CD4-positive, CD25-positive, alpha-beta regulatory T cell (primary cell): ENCODE data around the gene PATJ. TPM values are rescaled to one million over a fixed set of nuclear protein-coding genes. Genes with fewer than 3 reads are reported as not detected.

Source experiments
- ATAC-seq, 2 donors: fragments of 150-1000 bp; cut with Tn5 transposase; one replicate each; pipeline ENCODE4 v1.10.0; 2021; ENCODE audit warnings: low read depth in 2 of 2, moderate number of reproducible peaks in 2 of 2, moderate library complexity in 1 of 2
- DNase-seq, 3 donors: peaks; one replicate each; pipeline versions ENCODE4 v3.0.0 to v3.0.0-alpha.2; 2012 to 2022; ENCODE audit warnings: mixed read lengths in 1 of 3
- H3K27ac ChIP-seq: one replicate; pipeline ENCODE4 v1.7.0; 2013; ENCODE audit warnings: mild to moderate bottlenecking, low read length; ENCODE audit not compliant: insufficient read depth, poor library complexity, severe bottlenecking
- H3K27me3 ChIP-seq: one replicate; pipeline ENCODE4 v1.7.0; 2013; ENCODE audit warnings: low read length; ENCODE audit not compliant: control insufficient read depth, insufficient read depth
- H3K36me3 ChIP-seq: one replicate; pipeline ENCODE4 v1.7.0; 2013; ENCODE audit warnings: mild to moderate bottlenecking, low read length, moderate library complexity; ENCODE audit not compliant: control insufficient read depth, insufficient read depth
- H3K4me1 ChIP-seq: 2 replicates; pipeline ENCODE4 v1.7.0; 2013; ENCODE audit warnings: mild to moderate bottlenecking, low read length; ENCODE audit not compliant: insufficient read depth, control insufficient read depth, poor library complexity, severe bottlenecking
- H3K4me3 ChIP-seq: one replicate; pipeline ENCODE4 v1.7.0; 2013; ENCODE audit warnings: low read depth, mild to moderate bottlenecking, low read length, moderate library complexity
- H3K9me3 ChIP-seq, 2 experiments: 1 replicate in 1 of 2; 2 replicates in 1 of 2; pipeline ENCODE4 v1.7.0; 2013; ENCODE audit warnings: low read length in 2 of 2, mild to moderate bottlenecking in 1 of 2, moderate library complexity in 1 of 2; ENCODE audit not compliant: control insufficient read depth in 2 of 2
- H3K27ac Mint-ChIP-seq, 3 donors: one replicate each; pipeline ENCODE4 v1.8.0; 2020 to 2022; ENCODE audit warnings: mild to moderate bottlenecking in 3 of 3, mixed read lengths in 3 of 3, moderate library complexity in 2 of 3
- H3K27me3 Mint-ChIP-seq: one replicate; pipeline ENCODE4 v1.8.0; 2022; ENCODE audit warnings: mild to moderate bottlenecking, mixed read lengths
- H3K36me3 Mint-ChIP-seq: one replicate; pipeline ENCODE4 v1.8.0; 2020; ENCODE audit warnings: mixed read lengths
- H3K4me1 Mint-ChIP-seq, 4 donors: one replicate each; pipeline ENCODE4 v1.8.0; 2020 to 2022; ENCODE audit warnings: mixed read lengths in 4 of 4, mild to moderate bottlenecking in 1 of 4
- H3K4me3 Mint-ChIP-seq, 4 donors: one replicate each; pipeline ENCODE4 v1.8.0; 2020 to 2022; ENCODE audit warnings: mild to moderate bottlenecking in 4 of 4, mixed read lengths in 4 of 4, moderate library complexity in 3 of 4
- H3K9me3 Mint-ChIP-seq, 7 donors: one replicate each; pipeline ENCODE4 v1.8.0; 2020 to 2022; ENCODE audit warnings: mixed read lengths in 7 of 7, mild to moderate bottlenecking in 3 of 7, moderate library complexity in 2 of 7
- polyA plus RNA-seq, 4 donors: library from polyadenylated mRNA; unstranded; fragments of 300-500 nt; fragmentation: Illumina TruSeq; gene quantifications; one replicate each; pipeline ENCODE4 v1.2.3, GENCODE V29; 2021
- total RNA-seq: library from RNA; stranded (reverse); gene quantifications from one replicate; pipeline ENCODE4 v1.2.3, GENCODE V29; 2022

PATJ gene
- total and polyA plus RNA-seq, 5 donors from 2014 or later: 8.6 to 49.2 (median 15.9) TPM

- H3K27me3 ChIP-seq: no peaks in the 10 kb centered on the region
- Mint-ChIP-seq H3K36me3 (peaks cover 34% of the 10 kb centered on the region), H3K9me3 (no peaks in the 10 kb centered on the region), H3K27ac (no peak overlapping the region), H3K4me3 (no peak overlapping the region), H3K4me1 (peaks cover 0 to 4% (median 0%) of the 10 kb centered on the region in 4 donors), H3K27me3 (no peaks in the 10 kb centered on the region)
- H3K36me3 ChIP-seq: peaks cover 2% of the 10 kb centered on the region
- no peak overlapping the region for H3K27ac ChIP-seq
- H3K4me3 ChIP-seq: no peak overlapping the region
- no peak for ATAC-seq
- no peak for DNase-seq
- H3K4me1 ChIP-seq: no peaks in the 10 kb centered on the region
- H3K9me3 ChIP-seq: no peaks in the 10 kb centered on the region
These were observed 292.5 kb downstream of the PATJ start for GRCh38 chr1:62034790-62035189.

DNA sequence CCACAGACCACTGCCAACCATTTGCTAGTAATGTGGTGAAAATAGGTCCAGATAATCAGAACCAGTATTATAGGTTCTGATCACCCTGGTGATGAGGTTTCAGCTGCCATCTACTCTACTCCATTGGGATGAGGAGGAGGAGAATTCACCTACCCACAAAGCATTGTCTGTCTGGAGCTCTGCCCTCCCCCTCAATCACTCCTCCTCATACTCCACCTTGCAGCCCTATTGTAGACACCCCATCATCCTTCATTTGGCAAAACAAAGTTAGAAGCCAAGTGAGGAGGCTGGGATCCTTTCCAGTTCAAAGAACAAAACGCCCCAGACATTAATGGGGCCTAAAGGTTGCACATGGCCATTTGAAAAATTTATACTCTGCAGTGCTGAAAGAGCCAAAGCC is 295.0 kb downstream of the PATJ start:
- Histone ChIP-seq H3K36me3 (peaks cover 2% of the 10 kb centered on the region), H3K27ac (no peak overlapping the region), H3K4me3 (no peak overlapping the region), H3K27me3 (no peaks in the 10 kb centered on the region), H3K9me3 (no peaks in the 10 kb centered on the region), H3K4me1 (no peaks in the 10 kb centered on the region)
- no peak for ATAC-seq
- Mint-ChIP-seq H3K36me3 (peaks cover 29% of the 10 kb centered on the region), H3K4me3 (no peak overlapping the region), H3K4me1 (peaks cover 0 to 3% (median 0%) of the 10 kb centered on the region in 4 donors), H3K9me3 (no peaks in the 10 kb centered on the region), H3K27me3 (no peaks in the 10 kb centered on the region), H3K27ac (no peak overlapping the region)
- DNase-seq: no peak

DNA sequence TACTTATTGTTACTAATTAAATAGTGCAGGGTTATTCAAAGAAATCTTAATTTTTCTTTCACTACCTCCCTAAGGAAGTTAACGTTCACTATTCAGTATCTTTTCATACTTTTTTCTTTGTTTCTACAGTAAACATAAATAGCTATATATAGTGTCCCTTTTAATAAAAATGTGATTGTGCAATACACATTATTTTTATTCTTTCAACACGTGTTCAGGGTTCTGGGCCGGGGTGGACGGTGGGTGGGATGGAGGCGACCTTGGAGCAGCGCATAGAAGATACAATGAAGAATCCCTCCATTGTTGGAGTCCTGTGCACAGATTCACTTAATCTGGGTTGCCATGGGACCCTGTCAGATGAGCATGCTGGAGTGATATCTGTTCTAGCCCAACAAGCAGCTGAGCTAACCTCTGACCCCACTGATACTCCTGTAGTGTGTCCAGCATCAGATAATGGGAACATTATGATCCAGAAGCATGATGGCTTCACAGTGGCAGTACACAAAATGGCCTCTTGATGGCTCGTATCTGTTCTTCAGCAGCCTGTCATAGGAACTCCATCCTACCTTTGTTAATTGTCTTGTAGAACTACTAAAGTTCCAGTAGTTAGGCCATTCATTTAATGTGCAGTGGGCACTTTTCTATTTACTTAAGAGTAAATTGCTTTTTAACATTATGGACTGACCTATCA is 296.5 kb downstream of the PATJ start:
- no peak for DNase-seq
- no peak overlapping the region for H3K4me3 Mint-ChIP-seq
- Histone ChIP-seq H3K27ac (no peak overlapping the region), H3K27me3 (no peaks in the 10 kb centered on the region), H3K9me3 (no peaks in the 10 kb centered on the region), H3K4me1 (no peaks in the 10 kb centered on the region), H3K4me3 (no peak overlapping the region), H3K36me3 (peaks cover 2% of the 10 kb centered on the region)
- no peaks in the 10 kb centered on the region for H3K27me3 Mint-ChIP-seq
- H3K36me3 Mint-ChIP-seq: peaks cover 18% of the 10 kb centered on the region
- ATAC-seq: no peak
- no peaks in the 10 kb centered on the region for H3K9me3 Mint-ChIP-seq
- peaks cover 0 to 3% (median 0%) of the 10 kb centered on the region in 4 donors for H3K4me1 Mint-ChIP-seq
- H3K27ac Mint-ChIP-seq: no peak overlapping the region

DNA sequence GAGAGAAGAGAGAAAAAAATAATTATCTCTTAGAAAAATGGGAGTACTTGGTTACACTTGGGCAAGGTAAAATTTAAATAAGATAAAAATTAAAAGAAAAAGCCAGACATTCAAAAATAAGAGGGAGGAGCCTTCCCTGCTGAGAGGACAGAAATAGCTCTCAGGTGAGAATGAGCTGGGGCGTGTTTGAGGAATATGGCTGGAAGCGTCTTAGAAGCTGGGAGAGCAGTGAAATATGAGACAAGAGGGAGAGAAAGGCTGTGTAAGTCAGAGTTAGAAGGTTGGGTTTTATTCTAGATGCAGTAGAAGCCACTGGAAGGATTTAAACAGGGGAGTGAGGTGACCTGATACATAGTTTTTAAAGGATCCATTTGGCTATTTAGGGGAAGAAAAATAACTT is 298.2 kb downstream of the PATJ start:
- Mint-ChIP-seq H3K27me3 (no peaks in the 10 kb centered on the region), H3K9me3 (no peaks in the 10 kb centered on the region), H3K4me3 (no peak overlapping the region), H3K4me1 (peaks cover 0 to 4% (median 1%) of the 10 kb centered on the region in 4 donors), H3K36me3 (peaks cover 25% of the 10 kb centered on the region), H3K27ac (no peak overlapping the region)
- Histone ChIP-seq H3K36me3 (peaks cover 2% of the 10 kb centered on the region), H3K9me3 (no peaks in the 10 kb centered on the region), H3K27me3 (no peaks in the 10 kb centered on the region), H3K4me3 (no peak overlapping the region), H3K4me1 (no peaks in the 10 kb centered on the region), H3K27ac (no peak overlapping the region)
- DNase-seq (no peak), ATAC-seq (no peak)

GRCh38 chr1:62040973-62041372 is 298.7 kb downstream of the PATJ start:
- Mint-ChIP-seq H3K4me1 (peaks cover 0 to 4% (median 1%) of the 10 kb centered on the region in 4 donors), H3K36me3 (peaks cover 25% of the 10 kb centered on the region), H3K9me3 (no peaks in the 10 kb centered on the region), H3K27me3 (no peaks in the 10 kb centered on the region), H3K27ac (no peak overlapping the region), H3K4me3 (no peak overlapping the region)
- H3K4me3 ChIP-seq: no peak overlapping the region
- H3K27ac ChIP-seq: no peak overlapping the region
- no peak for ATAC-seq
- H3K9me3 ChIP-seq: no peaks in the 10 kb centered on the region
- no peaks in the 10 kb centered on the region for H3K4me1 ChIP-seq
- no peak for DNase-seq
- H3K36me3 ChIP-seq: peaks cover 2% of the 10 kb centered on the region
- no peaks in the 10 kb centered on the region for H3K27me3 ChIP-seq

DNA sequence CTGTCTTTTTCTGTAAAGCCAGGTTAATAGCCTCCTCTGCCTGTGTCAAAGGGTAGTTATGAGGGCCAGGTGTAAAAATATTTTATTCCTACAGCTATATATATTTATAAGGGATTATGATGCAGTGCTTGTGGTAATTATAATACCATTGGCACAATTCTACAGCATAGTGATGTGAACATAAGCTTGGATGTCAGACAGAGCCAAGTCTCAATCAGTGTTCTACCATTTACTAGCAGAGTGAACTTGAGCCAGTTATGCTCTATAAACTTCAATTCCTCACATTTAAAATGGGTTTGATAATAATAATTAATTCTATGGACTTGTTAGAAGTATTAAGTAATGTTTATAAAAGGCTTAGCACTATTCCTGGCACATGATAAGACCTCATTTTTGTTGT is 300.9 kb downstream of the PATJ start:
- Mint-ChIP-seq H3K36me3 (peaks cover 19% of the 10 kb centered on the region), H3K4me1 (peaks cover 0 to 4% (median 1%) of the 10 kb centered on the region in 4 donors), H3K9me3 (no peaks in the 10 kb centered on the region), H3K4me3 (no peak overlapping the region), H3K27ac (no peak overlapping the region), H3K27me3 (no peaks in the 10 kb centered on the region)
- H3K27me3 ChIP-seq: no peaks in the 10 kb centered on the region
- H3K9me3 ChIP-seq: no peaks in the 10 kb centered on the region
- H3K36me3 ChIP-seq: peaks cover 2% of the 10 kb centered on the region
- H3K4me1 ChIP-seq: no peaks in the 10 kb centered on the region
- no peak for DNase-seq
- no peak for ATAC-seq
- no peak overlapping the region for H3K4me3 ChIP-seq
- no peak overlapping the region for H3K27ac ChIP-seq

GRCh38 chr1:62045574-62045973 is 303.3 kb downstream of the PATJ start:
- Mint-ChIP-seq H3K36me3 (peaks cover 23% of the 10 kb centered on the region), H3K27ac (no peak overlapping the region), H3K27me3 (no peaks in the 10 kb centered on the region), H3K4me3 (no peak overlapping the region), H3K9me3 (no peaks in the 10 kb centered on the region), H3K4me1 (peaks cover 0 to 4% (median 3%) of the 10 kb centered on the region in 4 donors)
- Histone ChIP-seq H3K4me1 (no peaks in the 10 kb centered on the region), H3K27ac (no peak overlapping the region), H3K4me3 (no peak overlapping the region), H3K9me3 (no peaks in the 10 kb centered on the region), H3K36me3 (no peaks in the 10 kb centered on the region), H3K27me3 (no peaks in the 10 kb centered on the region)
- ATAC-seq (no peak), DNase-seq (peak in 1 of 3 donors; percentile 3)

GRCh38 chr1:62046927-62047326 is 304.6 kb downstream of the PATJ start:
- Mint-ChIP-seq H3K4me1 (peaks cover 0 to 4% (median 2%) of the 10 kb centered on the region in 4 donors), H3K27me3 (no peaks in the 10 kb centered on the region), H3K4me3 (no peak overlapping the region), H3K9me3 (no peaks in the 10 kb centered on the region), H3K36me3 (peaks cover 25% of the 10 kb centered on the region), H3K27ac (no peak overlapping the region)
- Histone ChIP-seq H3K4me3 (no peak overlapping the region), H3K9me3 (no peaks in the 10 kb centered on the region), H3K27me3 (no peaks in the 10 kb centered on the region), H3K4me1 (no peaks in the 10 kb centered on the region), H3K27ac (no peak overlapping the region), H3K36me3 (peaks cover 4% of the 10 kb centered on the region)
- ATAC-seq (no peak), DNase-seq (no peak)
